Activated naive CD4-positive, alpha-beta T cell (primary cell): ENCODE results near the gene BACH2.
"Not testable (repeated sequence)": the region's sequence is repeated elsewhere in the genome, so short reads cannot be mapped to it uniquely, and the experiment has no call there.

ENCODE experiments used
- DNase-seq, 4 experiments: peaks; one replicate each; lab custom pipeline; 2025; lab: John Stamatoyannopoulos, UW

The BACH2 gene

GRCh38 chr6:89993411-89993810, 303.2 kb downstream of the BACH2 start:
- no peak for DNase-seq

GRCh38 chr6:89992818-89993217, 303.8 kb downstream of the BACH2 start:
- DNase-seq: no peak

GRCh38 chr6:89989742-89990141, 306.9 kb downstream of the BACH2 start:
- DNase-seq: no peak

GRCh38 chr6:89987830-89988229, 308.8 kb downstream of the BACH2 start:
- DNase-seq: no peak

- DNase-seq: no peak
These were observed 309.5 kb downstream of the BACH2 start for GRCh38 chr6:89987140-89987539.

- no peak for DNase-seq
These were observed 310.0 kb downstream of the BACH2 start for GRCh38 chr6:89986650-89987074.

- no peak for DNase-seq
These were observed 310.7 kb downstream of the BACH2 start for GRCh38 chr6:89985751-89986493.

- no peak for DNase-seq
These were observed 311.5 kb downstream of the BACH2 start for GRCh38 chr6:89984926-89985750.

GRCh38 chr6:89980353-89980752, 316.3 kb downstream of the BACH2 start:
- DNase-seq: no peak

- DNase-seq: no peak
These were observed 317.0 kb downstream of the BACH2 start for GRCh38 chr6:89979481-89980119.

GRCh38 chr6:89978749-89979145, 317.9 kb downstream of the BACH2 start:
- DNase-seq: no peak

- no peak for DNase-seq
These were observed 318.6 kb downstream of the BACH2 start for GRCh38 chr6:89977808-89978748.

GRCh38 chr6:89976694-89977020, 320.0 kb downstream of the BACH2 start:
- no peak for DNase-seq

- DNase-seq: no peak
These were observed 320.5 kb downstream of the BACH2 start for GRCh38 chr6:89975991-89976693.

- no peak for DNase-seq
These were observed 321.3 kb downstream of the BACH2 start for GRCh38 chr6:89975366-89975765.

GRCh38 chr6:89974834-89975233, 321.8 kb downstream of the BACH2 start:
- DNase-seq: no peak

GRCh38 chr6:89972025-89972381, 324.6 kb downstream of the BACH2 start:
- DNase-seq: no peak

GRCh38 chr6:89971338-89972024, 325.2 kb downstream of the BACH2 start:
- DNase-seq: not testable (repeated sequence)

GRCh38 chr6:89970609-89971337, 325.9 kb downstream of the BACH2 start:
- DNase-seq: no peak

GRCh38 chr6:89970072-89970471, 326.6 kb downstream of the BACH2 start:
- no peak for DNase-seq
